Vagina (tissue), 2 donors: Measurements from ENCODE around the gene HEMK1. TPM values are rescaled to one million over a fixed set of nuclear protein-coding genes. Genes with fewer than 3 reads are reported as not detected.

Experiments used
- DNase-seq, 2 donors: peaks; one replicate each; pipeline ENCODE4 v3.0.0-alpha.2; 2017; ENCODE audit errors: extremely low spot score in 2 of 2
- H3K27ac ChIP-seq: fragments of 200-600 bp; sonication (generic); one replicate; pipeline ENCODE4 v1.5.1; 2019
- H3K27me3 ChIP-seq: fragments of 200-600 bp; sonication (generic); one replicate; pipeline ENCODE4 v1.5.1; 2019
- H3K36me3 ChIP-seq, 2 donors: fragments of 200-600 bp; sonication (generic); one replicate each; pipeline ENCODE4 v1.5.1; 2017 to 2019
- H3K4me1 ChIP-seq: fragments of 200-600 bp; sonication (generic); one replicate; pipeline ENCODE4 v1.5.1; 2019
- H3K4me3 ChIP-seq, 2 donors: fragments of 200-600 bp; sonication (generic); 1 replicate in 1 of 2; 2 replicates in 1 of 2; pipeline ENCODE4 v1.5.1; 2016 to 2019
- H3K9me3 ChIP-seq: fragments of 200-600 bp; sonication (generic); one replicate; pipeline ENCODE4 v1.5.1; 2019
- POLR2A ChIP-seq, 2 donors: fragments of 450-650 bp; IDR thresholded peaks; one replicate each; pipeline ENCODE4 v1.6.1; 2017; ENCODE audit warnings: antibody characterized with exemption in 2 of 2, mild to moderate bottlenecking in 2 of 2, moderate library complexity in 2 of 2
- POLR2AphosphoS5 ChIP-seq, 2 donors: sonication (generic); formaldehyde crosslinking; IDR thresholded peaks; one replicate each; pipeline ENCODE4 v1.9.0; 2017; ENCODE audit warnings: antibody characterized with exemption in 2 of 2, mild to moderate bottlenecking in 2 of 2, low read depth in 1 of 2; ENCODE audit not compliant: insufficient read depth in 1 of 2
- intact Hi-C: fragments of 100-400 bp; cut with DNase I; formaldehyde crosslinking; loops from one replicate; pipeline ENCODE4 v1.15.1; 2023
- total RNA-seq: library from RNA; depleted of rRNA; stranded (reverse); fragments of >200 nt; gene quantifications from one replicate; pipeline ENCODE4 v1.2.3, GENCODE V29; 2016
- TF ChIP-seq, protein P1 (sequence below), 3 experiments: fragments of 450-650 bp in 2 of 3; fragments of 200-600 bp in 1 of 3; sonication (generic) in 1 of 3; IDR thresholded peaks; one replicate each; pipeline ENCODE4 v1.5.1; 2017 to 2019; ENCODE audit warnings: antibody characterized with exemption in 3 of 3, mild to moderate bottlenecking in 2 of 3, moderate library complexity in 2 of 3

HEMK1 gene
- total RNA-seq, 1 donor from 2014 or later, result 3.4 TPM

DNA sequence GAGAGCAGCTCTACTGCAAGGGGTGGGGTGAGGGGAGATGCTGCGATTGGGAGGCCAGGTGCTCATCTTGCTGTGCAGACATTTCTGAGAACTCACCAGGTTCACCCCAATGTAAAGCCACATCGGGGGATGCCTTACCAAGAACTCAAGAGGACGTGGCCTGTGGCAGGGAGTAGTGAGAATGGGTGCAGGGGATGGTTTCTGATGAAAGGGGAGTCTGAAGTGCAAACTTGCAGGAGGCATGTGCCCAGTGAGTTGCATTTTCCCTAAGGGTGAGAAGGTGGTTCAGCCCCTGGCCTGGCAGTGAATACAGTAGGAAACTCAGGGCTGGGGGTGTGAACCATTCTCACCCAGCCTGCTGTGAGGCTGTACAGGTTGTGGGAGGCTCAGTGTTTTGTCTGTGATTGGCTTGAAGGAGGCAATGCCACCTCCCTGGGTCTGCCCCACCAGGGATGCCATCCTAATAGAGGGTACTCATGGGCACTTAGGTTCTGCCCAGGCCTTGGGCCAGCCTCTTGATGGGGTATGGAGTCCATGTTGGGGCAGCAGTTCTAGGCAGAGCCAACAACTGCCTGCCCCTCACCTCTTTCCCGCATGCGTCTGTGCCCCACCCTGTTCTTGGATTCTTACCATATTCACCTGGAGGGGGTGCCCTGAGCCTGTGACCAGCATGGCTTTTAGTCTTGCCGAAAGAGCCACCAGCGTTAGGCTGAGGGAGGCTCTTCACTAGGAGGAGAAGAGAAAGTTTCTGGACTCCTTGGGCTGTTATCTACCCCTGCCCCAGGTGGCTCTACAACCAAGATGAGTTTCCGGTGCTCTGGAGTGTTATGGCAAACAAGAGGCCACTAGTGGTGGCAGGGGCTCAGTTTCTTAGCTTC, 4.5 kb downstream of the HEMK1 start:
- Histone ChIP-seq H3K27ac (no peak overlapping the region), H3K4me3 (no peak overlapping the region), H3K4me1 (peaks cover 33% of the 10 kb centered on the region), H3K27me3 (no peaks in the 10 kb centered on the region), H3K36me3 (peaks cover 0 to 8% of the 10 kb centered on the region in 2 donors), H3K9me3 (no peaks in the 10 kb centered on the region)
- intact Hi-C loops, result no loop called here
- no peak for DNase-seq
- TF ChIP-seq POLR2A (IDR thresholded peaks at IDR 0.05) (no peak), POLR2AphosphoS5 (IDR thresholded peaks at IDR 0.05; ENCODE audit: insufficient read depth in 1 of 2, low read depth in 1 of 2) (no peak)
- TF ChIP-seq, protein P1, sequence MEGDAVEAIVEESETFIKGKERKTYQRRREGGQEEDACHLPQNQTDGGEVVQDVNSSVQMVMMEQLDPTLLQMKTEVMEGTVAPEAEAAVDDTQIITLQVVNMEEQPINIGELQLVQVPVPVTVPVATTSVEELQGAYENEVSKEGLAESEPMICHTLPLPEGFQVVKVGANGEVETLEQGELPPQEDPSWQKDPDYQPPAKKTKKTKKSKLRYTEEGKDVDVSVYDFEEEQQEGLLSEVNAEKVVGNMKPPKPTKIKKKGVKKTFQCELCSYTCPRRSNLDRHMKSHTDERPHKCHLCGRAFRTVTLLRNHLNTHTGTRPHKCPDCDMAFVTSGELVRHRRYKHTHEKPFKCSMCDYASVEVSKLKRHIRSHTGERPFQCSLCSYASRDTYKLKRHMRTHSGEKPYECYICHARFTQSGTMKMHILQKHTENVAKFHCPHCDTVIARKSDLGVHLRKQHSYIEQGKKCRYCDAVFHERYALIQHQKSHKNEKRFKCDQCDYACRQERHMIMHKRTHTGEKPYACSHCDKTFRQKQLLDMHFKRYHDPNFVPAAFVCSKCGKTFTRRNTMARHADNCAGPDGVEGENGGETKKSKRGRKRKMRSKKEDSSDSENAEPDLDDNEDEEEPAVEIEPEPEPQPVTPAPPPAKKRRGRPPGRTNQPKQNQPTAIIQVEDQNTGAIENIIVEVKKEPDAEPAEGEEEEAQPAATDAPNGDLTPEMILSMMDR (IDR thresholded peaks at IDR 0.05), result no peak

- Histone ChIP-seq H3K4me1 (peaks cover 33% of the 10 kb centered on the region), H3K36me3 (peaks cover 0 to 12% of the 10 kb centered on the region in 2 donors), H3K4me3 (no peak overlapping the region), H3K27ac (no peak overlapping the region), H3K27me3 (no peaks in the 10 kb centered on the region), H3K9me3 (no peaks in the 10 kb centered on the region)
- DNase-seq, result no peak
- TF ChIP-seq POLR2AphosphoS5 (IDR thresholded peaks at IDR 0.05; ENCODE audit: insufficient read depth in 1 of 2, low read depth in 1 of 2) (no peak), POLR2A (IDR thresholded peaks at IDR 0.05) (no peak)
- TF ChIP-seq, protein P1 (IDR thresholded peaks at IDR 0.05), result no peak
- intact Hi-C loops, result no loop called here
Observed at GRCh38 chr3:50574444-50574831, 5.1 kb downstream of the HEMK1 start.

- intact Hi-C loops, result no loop called here
- H3K27me3 ChIP-seq, result no peaks in the 10 kb centered on the region
- DNase-seq, result no peak
- TF ChIP-seq POLR2AphosphoS5 (IDR thresholded peaks at IDR 0.05; ENCODE audit: insufficient read depth in 1 of 2, low read depth in 1 of 2), result no peak
- TF ChIP-seq POLR2A (IDR thresholded peaks at IDR 0.05), result no peak
- TF ChIP-seq, protein P1 (IDR thresholded peaks at IDR 0.05), result no peak
- H3K36me3 ChIP-seq, result peaks cover 0 to 18% of the 10 kb centered on the region in 2 donors
- H3K27ac ChIP-seq, result peak overlapping the region; percentile 5
- H3K4me3 ChIP-seq, result no peak overlapping the region
- no peaks in the 10 kb centered on the region for H3K9me3 ChIP-seq
- peaks cover 24% of the 10 kb centered on the region for H3K4me1 ChIP-seq
Observed at GRCh38 chr3:50575372-50575771, 6.0 kb downstream of the HEMK1 start.

GRCh38 chr3:50577348-50577747, 8.0 kb downstream of the HEMK1 start:
- Histone ChIP-seq H3K4me1 (peaks cover 4% of the 10 kb centered on the region), H3K36me3 (peaks cover 0 to 18% of the 10 kb centered on the region in 2 donors), H3K27me3 (no peaks in the 10 kb centered on the region), H3K27ac (no peak overlapping the region), H3K4me3 (no peak overlapping the region), H3K9me3 (no peaks in the 10 kb centered on the region)
- no peak for TF ChIP-seq POLR2AphosphoS5 (IDR thresholded peaks at IDR 0.05; ENCODE audit: insufficient read depth in 1 of 2, low read depth in 1 of 2)
- TF ChIP-seq POLR2A (IDR thresholded peaks at IDR 0.05), result no peak
- TF ChIP-seq, protein P1 (IDR thresholded peaks at IDR 0.05), result no peak
- DNase-seq, result no peak
- intact Hi-C loops, result no loop called here
